C4-2B (cell line): Measurements from ENCODE around the gene SPNS2.

ENCODE experiments used
- CTCF ChIP-seq: fragments of 450-650 bp; conservative IDR thresholded peaks from 2 replicates; pipeline ENCODE4 v1.5.1; 2017; ENCODE audit warnings: mild to moderate bottlenecking
- ZFX ChIP-seq: fragments of 450-650 bp; IDR thresholded peaks from 2 replicates; pipeline ENCODE4 v1.6.1; 2017

- no peak for TF ChIP-seq CTCF
- no peak for TF ChIP-seq ZFX
These were observed 930 bp downstream of the SPNS2 start for GRCh38 chr17:4499431-4500190.
